Inflammatory macrophage (primary cell): Measurements from ENCODE around the gene COPS7A.

ENCODE experiments used
- DNase-seq, 2 donors: peaks; one replicate each; pipeline ENCODE4 v3.0.0-alpha.2; 2020 to 2022
- total RNA-seq, 18 experiments: gene quantifications; one replicate each; lab custom pipeline; 2026; ENCODE audit warnings: mixed read lengths in 6 of 18, inconsistent platforms in 2 of 18; lab: John Stamatoyannopoulos, UW

COPS7A gene
- 33.0 to 70.9 (median 55.1) reads per million in 18 experiments for total RNA-seq

- DNase-seq, result peak; percentile 99 to 100
Observed at GRCh38 chr12:6723607-6724408, at the start of gene COPS7A. Gene COPS7A (plus strand): TSS chr12:6724046. CDS start chr12:6724657, 611 bp downstream.

GRCh38 chr12:6676962-6677361 lies 46.9 kb upstream of the COPS7A start:
- no peak for DNase-seq

GRCh38 chr12:6684609-6685008 lies 39.2 kb upstream of the COPS7A start:
- peak; percentile 51 to 60 for DNase-seq

GRCh38 chr12:6685814-6686213 lies 38.0 kb upstream of the COPS7A start:
- DNase-seq, result no peak

GRCh38 chr12:6688543-6688998 lies 35.3 kb upstream of the COPS7A start:
- peak; percentile 24 to 43 for DNase-seq

GRCh38 chr12:6688999-6689882 lies 34.6 kb upstream of the COPS7A start, which contains the start of gene ZNF384:
Gene ZNF384 (minus strand): TSS chr12:6689375. CDS start chr12:6679520, 9,855 bp downstream.
- peak; percentile 99 for DNase-seq

GRCh38 chr12:6691473-6691872 lies 32.4 kb upstream of the COPS7A start:
- DNase-seq, result no peak

- DNase-seq, result no peak
Observed at GRCh38 chr12:6692888-6693287, 31.0 kb upstream of the COPS7A start.

- no peak for DNase-seq
Observed at GRCh38 chr12:6693832-6694355, 30.0 kb upstream of the COPS7A start.

GRCh38 chr12:6694701-6695100 lies 29.1 kb upstream of the COPS7A start:
- no peak for DNase-seq

GRCh38 chr12:6695313-6696045 lies 28.4 kb upstream of the COPS7A start:
- DNase-seq, result no peak

GRCh38 chr12:6696690-6697583 lies 26.9 kb upstream of the COPS7A start:
- DNase-seq, result no peak

- DNase-seq, result peak; percentile 31 to 52
Observed at GRCh38 chr12:6697584-6698351, 26.1 kb upstream of the COPS7A start.

GRCh38 chr12:6698352-6699046 lies 25.3 kb upstream of the COPS7A start:
- DNase-seq, result no peak

- no peak for DNase-seq
Observed at GRCh38 chr12:6699259-6699988, 24.4 kb upstream of the COPS7A start.

GRCh38 chr12:6699989-6700645 lies 23.7 kb upstream of the COPS7A start:
- DNase-seq, result no peak

GRCh38 chr12:6700646-6701051 lies 23.2 kb upstream of the COPS7A start, which contains the start of gene PIANP:
Gene PIANP (minus strand): TSS chr12:6700815. CDS start chr12:6698061, 2,754 bp downstream.
- DNase-seq, result no peak

GRCh38 chr12:6701078-6701768 lies 22.6 kb upstream of the COPS7A start:
- no peak for DNase-seq
